GM21786 (cell line): ENCODE data around the gene FOXO6.

Experiments used
- ATAC-seq: cut with Tn5 transposase; IDR thresholded peaks from one replicate; pipeline ENCODE4 v1.9.1; 2021; ENCODE audit not compliant: unreplicated experiment

Gene FOXO6

GRCh38 chr1:41365772-41366454 is 4.7 kb downstream of the FOXO6 start:
- ATAC-seq, result no peak

GRCh38 chr1:41366455-41367287 is 5.4 kb downstream of the FOXO6 start:
- no peak for ATAC-seq

- ATAC-seq, result no peak
These were observed 6.0 kb downstream of the FOXO6 start for GRCh38 chr1:41367288-41367642.

- ATAC-seq, result no peak
These were observed 7.1 kb downstream of the FOXO6 start for GRCh38 chr1:41368366-41368765.

GRCh38 chr1:41368801-41369200 is 7.6 kb downstream of the FOXO6 start:
- no peak for ATAC-seq

GRCh38 chr1:41369531-41369930 is 8.3 kb downstream of the FOXO6 start:
- ATAC-seq, result no peak

- ATAC-seq, result no peak
These were observed 9.0 kb downstream of the FOXO6 start for GRCh38 chr1:41370225-41370624.

GRCh38 chr1:41370756-41371420 is 9.7 kb downstream of the FOXO6 start:
- no peak for ATAC-seq

- ATAC-seq, result no peak
These were observed 10.7 kb downstream of the FOXO6 start for GRCh38 chr1:41371630-41372599.

GRCh38 chr1:41372600-41372993 is 11.4 kb downstream of the FOXO6 start:
- no peak for ATAC-seq

GRCh38 chr1:41373373-41373772 is 12.1 kb downstream of the FOXO6 start:
- no peak for ATAC-seq

GRCh38 chr1:41374711-41375110 is 13.5 kb downstream of the FOXO6 start:
- no peak for ATAC-seq

- no peak for ATAC-seq
These were observed 16.2 kb downstream of the FOXO6 start for GRCh38 chr1:41377397-41377796.

GRCh38 chr1:41378222-41378621 is 17.0 kb downstream of the FOXO6 start:
- ATAC-seq, result no peak

GRCh38 chr1:41378999-41379737 is 17.9 kb downstream of the FOXO6 start:
- ATAC-seq, result no peak

GRCh38 chr1:41379738-41380130 is 18.5 kb downstream of the FOXO6 start:
- no peak for ATAC-seq

GRCh38 chr1:41380195-41380594 is 19.0 kb downstream of the FOXO6 start:
- no peak for ATAC-seq

GRCh38 chr1:41380979-41381691 is 19.9 kb downstream of the FOXO6 start:
- ATAC-seq, result no peak

- no peak for ATAC-seq
These were observed 20.7 kb downstream of the FOXO6 start for GRCh38 chr1:41381692-41382479.
